Trophoblast cell (in vitro differentiated cells and primary cell): Measurements from ENCODE around the gene GFOD1.
A peak's percentile ranks its signal among the peaks of the same experiment; 100 is the strongest.

Source experiments
- DNase-seq, 2 donors: peaks; one replicate each; pipeline ENCODE4 v3.0.0-alpha.2; 2016
- H2AFZ ChIP-seq: 2 replicates; pipeline ENCODE4 v1.6.1; 2013; ENCODE audit warnings: low read length, moderate library complexity, mild to moderate bottlenecking; ENCODE audit not compliant: insufficient read depth, poor library complexity
- H2AK5ac ChIP-seq: 2 replicates; pipeline ENCODE4 v1.6.1; 2013; ENCODE audit warnings: mild to moderate bottlenecking, low read length
- H2BK120ac ChIP-seq: 2 replicates; pipeline ENCODE4 v1.6.1; 2013; ENCODE audit warnings: low read length, mild to moderate bottlenecking, moderate library complexity; ENCODE audit not compliant: insufficient read depth, poor library complexity
- H2BK12ac ChIP-seq: 2 replicates; pipeline ENCODE4 v1.6.1; 2013; ENCODE audit warnings: mild to moderate bottlenecking, low read length, moderate library complexity
- H2BK5ac ChIP-seq: 2 replicates; pipeline ENCODE4 v1.6.1; 2013; ENCODE audit warnings: low read length, low read depth, moderate library complexity, mild to moderate bottlenecking; ENCODE audit not compliant: poor library complexity
- H3K14ac ChIP-seq: 2 replicates; pipeline ENCODE4 v1.6.1; 2013; ENCODE audit warnings: mild to moderate bottlenecking, low read length
- H3K18ac ChIP-seq: 2 replicates; pipeline ENCODE4 v1.6.1; 2013; ENCODE audit warnings: mild to moderate bottlenecking, low read length
- H3K23ac ChIP-seq: 2 replicates; pipeline ENCODE4 v1.6.1; 2013; ENCODE audit warnings: low read length
- H3K27ac ChIP-seq: 2 replicates; pipeline ENCODE4 v1.5.1; 2013; ENCODE audit warnings: low read depth, mild to moderate bottlenecking, inconsistent platforms, low read length, moderate library complexity
- H3K27me3 ChIP-seq: 2 replicates; pipeline ENCODE4 v1.6.1; 2013; ENCODE audit warnings: inconsistent platforms, mild to moderate bottlenecking, low read length, moderate library complexity; ENCODE audit not compliant: insufficient read depth
- H3K36me3 ChIP-seq, 2 experiments: 1 replicate in 1 of 2; 2 replicates in 1 of 2; pipeline ENCODE4 v1.6.1; 2013; ENCODE audit warnings: low read length in 2 of 2, mild to moderate bottlenecking in 2 of 2, moderate library complexity in 1 of 2; ENCODE audit not compliant: insufficient read depth in 2 of 2, control insufficient read depth in 1 of 2
- H3K4ac ChIP-seq: 2 replicates; pipeline ENCODE4 v1.6.1; 2013; ENCODE audit warnings: low read depth, mild to moderate bottlenecking, low read length, moderate library complexity
- H3K4me1 ChIP-seq, 2 experiments: 1 replicate in 1 of 2; 2 replicates in 1 of 2; pipeline ENCODE4 v1.6.1; 2013; ENCODE audit warnings: low read length in 2 of 2, mild to moderate bottlenecking in 2 of 2, moderate library complexity in 1 of 2; ENCODE audit not compliant: insufficient read depth in 2 of 2, control insufficient read depth in 1 of 2
- H3K4me2 ChIP-seq: 2 replicates; pipeline ENCODE4 v1.6.1; 2013; ENCODE audit warnings: inconsistent platforms, mild to moderate bottlenecking, low read length, moderate library complexity
- H3K4me3 ChIP-seq: 2 replicates; pipeline ENCODE4 v1.5.1; 2013; ENCODE audit warnings: mild to moderate bottlenecking, low read depth, low read length, inconsistent platforms
- H3K79me1 ChIP-seq: one replicate; pipeline ENCODE4 v1.6.1; 2013; ENCODE audit warnings: low read length
- H3K79me2 ChIP-seq: 2 replicates; pipeline ENCODE4 v1.6.1; 2013; ENCODE audit warnings: low read length, mild to moderate bottlenecking; ENCODE audit not compliant: control insufficient read depth, insufficient read depth, poor library complexity
- H3K9ac ChIP-seq: 2 replicates; pipeline ENCODE4 v1.6.1; 2013; ENCODE audit warnings: mild to moderate bottlenecking, low read length
- H3K9me3 ChIP-seq: 2 replicates; pipeline ENCODE4 v1.6.1; 2013; ENCODE audit warnings: low read depth, mild to moderate bottlenecking, control low read depth, inconsistent platforms, low read length; ENCODE audit not compliant: insufficient read depth
- H4K12ac ChIP-seq: 2 replicates; pipeline ENCODE4 v1.6.1; 2013; ENCODE audit warnings: low read depth, mild to moderate bottlenecking, low read length, moderate library complexity
- H4K8ac ChIP-seq: 2 replicates; pipeline ENCODE4 v1.6.1; 2013; ENCODE audit warnings: low read depth, mild to moderate bottlenecking, low read length, moderate library complexity
- H4K91ac ChIP-seq: one replicate; pipeline ENCODE4 v1.6.1; 2013; ENCODE audit warnings: low read depth, mild to moderate bottlenecking, low read length, moderate library complexity
- WGBS: extraction: QIAGEN DNeasy Blood & Tissue Kit; methylation state at CpG from one replicate; pipeline ENCODE4 v1.1.7; 2013; ENCODE audit warnings: missing lambda C conversion rate; ENCODE audit not compliant: insufficient read length, insufficient coverage; ENCODE audit errors: extremely low coverage; 5-methylcytosine and 5-hydroxymethylcytosine counted together

GFOD1 gene

GRCh38 chr6:13371421-13372072 is 115.9 kb downstream of the GFOD1 start:
- Histone ChIP-seq H2AK5ac (no peak overlapping the region), H3K18ac (no peak overlapping the region), H3K79me2 (no peaks in the 10 kb centered on the region), H3K4me1 (peaks cover 0 to 3% of the 10 kb centered on the region in 2 experiments), H3K14ac (no peak overlapping the region), H3K9me3 (no peaks in the 10 kb centered on the region), H3K36me3 (no peaks in the 10 kb centered on the region), H3K4me3 (no peak overlapping the region), H4K8ac (no peak overlapping the region), H4K12ac (no peak overlapping the region), H2BK120ac (no peak overlapping the region), H3K27me3 (no peaks in the 10 kb centered on the region), H2BK12ac (no peak overlapping the region), H3K79me1 (no peaks in the 10 kb centered on the region), H3K4me2 (no peak overlapping the region), H2AFZ (no peak overlapping the region), H3K27ac (no peak overlapping the region), H4K91ac (no peak overlapping the region), H3K23ac (no peak overlapping the region), H3K9ac (no peak overlapping the region), H3K4ac (no peak overlapping the region), H2BK5ac (no peak overlapping the region)
- no CpG with 5 or more reads among the region's 9 CpGs for WGBS
- no peak for DNase-seq

GRCh38 chr6:13370623-13371022 is 116.8 kb downstream of the GFOD1 start:
- Histone ChIP-seq H4K12ac (no peak overlapping the region), H4K8ac (no peak overlapping the region), H3K27ac (no peak overlapping the region), H2BK12ac (no peak overlapping the region), H2AFZ (no peak overlapping the region), H3K79me2 (no peaks in the 10 kb centered on the region), H3K9ac (no peak overlapping the region), H3K9me3 (no peaks in the 10 kb centered on the region), H3K23ac (no peak overlapping the region), H3K4me3 (no peak overlapping the region), H2AK5ac (no peak overlapping the region), H3K14ac (no peak overlapping the region), H2BK5ac (no peak overlapping the region), H3K79me1 (no peaks in the 10 kb centered on the region), H2BK120ac (no peak overlapping the region), H4K91ac (no peak overlapping the region), H3K4ac (no peak overlapping the region), H3K27me3 (no peaks in the 10 kb centered on the region), H3K4me2 (no peak overlapping the region), H3K18ac (no peak overlapping the region), H3K36me3 (no peaks in the 10 kb centered on the region), H3K4me1 (peaks cover 0 to 3% of the 10 kb centered on the region in 2 experiments)
- WGBS = no CpG with 5 or more reads among the region's 5 CpGs
- DNase-seq = peak in 1 of 2 donors; percentile 55

- WGBS = no CpG with 5 or more reads among the region's 1 CpG
Measured at GRCh38 chr6:13369591-13369990, 117.8 kb downstream of the GFOD1 start.

DNA sequence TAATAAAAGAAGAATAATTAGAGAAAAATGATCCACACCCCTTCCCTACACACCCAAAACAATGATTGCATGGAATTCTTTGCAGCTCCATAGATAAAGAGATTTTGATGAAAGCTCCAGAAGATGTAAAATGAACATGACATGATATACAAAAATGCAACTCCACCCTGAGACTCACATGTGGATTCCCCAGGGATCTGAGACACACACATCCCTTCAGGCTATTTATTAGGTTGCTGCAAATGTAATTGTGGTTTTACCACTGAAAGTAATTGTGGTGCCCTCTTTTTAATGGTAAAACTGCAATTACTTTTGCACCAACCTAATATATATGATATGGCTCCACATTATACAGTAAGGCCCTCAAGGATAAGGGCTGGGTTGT is 118.7 kb downstream of the GFOD1 start:
- Histone ChIP-seq H4K12ac (no peak overlapping the region), H3K14ac (no peak overlapping the region), H3K9ac (no peak overlapping the region), H2AK5ac (no peak overlapping the region), H2BK5ac (no peak overlapping the region), H3K4me2 (no peak overlapping the region), H3K18ac (no peak overlapping the region), H3K4me3 (no peak overlapping the region), H3K23ac (no peak overlapping the region), H4K8ac (no peak overlapping the region), H2BK12ac (no peak overlapping the region), H3K79me2 (no peaks in the 10 kb centered on the region), H3K79me1 (no peaks in the 10 kb centered on the region), H3K4me1 (peaks cover 0 to 3% of the 10 kb centered on the region in 2 experiments), H3K4ac (no peak overlapping the region), H3K27me3 (no peaks in the 10 kb centered on the region), H2BK120ac (no peak overlapping the region), H4K91ac (no peak overlapping the region), H2AFZ (no peak overlapping the region), H3K36me3 (peaks cover 0 to 5% of the 10 kb centered on the region in 2 experiments), H3K27ac (no peak overlapping the region), H3K9me3 (peaks cover 3% of the 10 kb centered on the region)
- peak in 1 of 2 donors; percentile 46 for DNase-seq

More at GRCh38 chr6:13369591-13369990, 117.8 kb downstream of the GFOD1 start:
- no peaks in the 10 kb centered on the region for H3K79me1 ChIP-seq
- no peaks in the 10 kb centered on the region for H3K27me3 ChIP-seq
- H3K9me3 ChIP-seq = peaks cover 3% of the 10 kb centered on the region
- no peak overlapping the region for H2AK5ac ChIP-seq
- no peak overlapping the region for H2AFZ ChIP-seq
- no peak overlapping the region for H3K18ac ChIP-seq
- no peak overlapping the region for H2BK5ac ChIP-seq
- peaks cover 0 to 3% of the 10 kb centered on the region in 2 experiments for H3K4me1 ChIP-seq
- H3K4me3 ChIP-seq = no peak overlapping the region
- no peak overlapping the region for H3K23ac ChIP-seq
- DNase-seq = no peak
- peaks cover 0 to 4% of the 10 kb centered on the region in 2 experiments for H3K36me3 ChIP-seq
- no peak overlapping the region for H3K27ac ChIP-seq
- H2BK12ac ChIP-seq = no peak overlapping the region
- H2BK120ac ChIP-seq = no peak overlapping the region
- H3K79me2 ChIP-seq = no peaks in the 10 kb centered on the region
- H4K8ac ChIP-seq = no peak overlapping the region
- no peak overlapping the region for H4K12ac ChIP-seq
- no peak overlapping the region for H3K9ac ChIP-seq
- H3K14ac ChIP-seq = no peak overlapping the region
- no peak overlapping the region for H4K91ac ChIP-seq
- H3K4me2 ChIP-seq = no peak overlapping the region
- H3K4ac ChIP-seq = no peak overlapping the region
